SKM-1 (cell line): ENCODE data around the gene SMARCA1.

Source experiments
- DNase-seq: peaks from one replicate; lab custom pipeline; 2025; ENCODE audit not compliant: unreplicated experiment; lab: John Stamatoyannopoulos, UW

Gene SMARCA1

GRCh38 chrX:129462707-129463106 lies 60.6 kb downstream of the SMARCA1 start:
- DNase-seq, result no peak

- no peak for DNase-seq
These were observed 61.4 kb downstream of the SMARCA1 start for GRCh38 chrX:129461801-129462456.

- DNase-seq, result no peak
These were observed 70.8 kb downstream of the SMARCA1 start for GRCh38 chrX:129452523-129452922.

- DNase-seq, result no peak
These were observed 73.2 kb downstream of the SMARCA1 start for GRCh38 chrX:129450123-129450522.

- DNase-seq, result no peak
These were observed 74.1 kb downstream of the SMARCA1 start for GRCh38 chrX:129449148-129449547.

GRCh38 chrX:129445436-129445835 lies 77.9 kb downstream of the SMARCA1 start:
- DNase-seq, result no peak

- no peak for DNase-seq
These were observed 89.3 kb downstream of the SMARCA1 start for GRCh38 chrX:129433945-129434344.

GRCh38 chrX:129433461-129433860 lies 89.8 kb downstream of the SMARCA1 start:
- no peak for DNase-seq

- no peak for DNase-seq
These were observed 96.0 kb downstream of the SMARCA1 start for GRCh38 chrX:129427267-129427666.

GRCh38 chrX:129423191-129423590 lies 100.1 kb downstream of the SMARCA1 start:
- no peak for DNase-seq

- DNase-seq, result no peak
These were observed 118.7 kb downstream of the SMARCA1 start for GRCh38 chrX:129404670-129405008.

GRCh38 chrX:129403974-129404669 lies 119.2 kb downstream of the SMARCA1 start:
- no peak for DNase-seq
